Measurements from ENCODE around the gene TRIM5.

Gene TRIM5

GRCh38 chr11:5620651-5621521 is 64.0 kb downstream of the TRIM5 start:
- no peak overlapping the region for H3K4me3 ChIP-seq (ENCODE audit: low read length)
- H3K4me1 ChIP-seq (ENCODE audit: control insufficient read depth, low read depth, low read length) = peaks cover 20% of the 10 kb centered on the region
- H3K36me3 ChIP-seq (ENCODE audit: control insufficient read depth, low read depth, low read length) = no peaks in the 10 kb centered on the region
- no peaks in the 10 kb centered on the region for H3K9me3 ChIP-seq (ENCODE audit: control insufficient read depth, low read depth, low read length)
- no peaks in the 10 kb centered on the region for H3K27me3 ChIP-seq (ENCODE audit: control insufficient read depth, insufficient read depth, low read length)
- no peak overlapping the region for H3K9ac ChIP-seq (ENCODE audit: low read length)
- H3K27ac ChIP-seq (ENCODE audit: low read length) = no peak overlapping the region

DNA sequence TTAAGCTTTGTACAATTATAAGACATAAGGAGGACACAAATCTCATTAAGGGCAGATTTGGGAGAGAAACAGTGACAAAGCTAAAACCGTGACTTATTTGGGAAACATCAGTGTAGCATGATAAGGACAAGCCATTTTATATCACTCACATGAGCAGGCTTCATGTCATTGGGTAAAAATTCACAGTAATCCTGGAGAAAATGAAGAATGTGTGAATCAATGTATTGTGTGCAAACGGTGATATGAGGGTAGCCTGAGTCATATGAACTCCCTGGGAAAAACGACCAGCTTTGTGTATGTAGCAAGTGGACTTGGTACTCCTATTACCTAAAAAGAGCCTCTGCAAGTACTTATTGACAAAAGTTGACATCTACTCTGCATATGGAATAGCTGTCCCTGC is 66.1 kb downstream of the TRIM5 start:
- H3K4me3 ChIP-seq (ENCODE audit: low read length) = no peak overlapping the region
- no peaks in the 10 kb centered on the region for H3K9me3 ChIP-seq (ENCODE audit: control insufficient read depth, low read depth, low read length)
- H3K36me3 ChIP-seq (ENCODE audit: control insufficient read depth, low read depth, low read length) = no peaks in the 10 kb centered on the region
- H3K9ac ChIP-seq (ENCODE audit: low read length) = no peak overlapping the region
- H3K27me3 ChIP-seq (ENCODE audit: control insufficient read depth, insufficient read depth, low read length) = no peaks in the 10 kb centered on the region
- no peak overlapping the region for H3K27ac ChIP-seq (ENCODE audit: low read length)
- peaks cover 14% of the 10 kb centered on the region for H3K4me1 ChIP-seq (ENCODE audit: control insufficient read depth, low read depth, low read length)
